K562 (cell line): ENCODE data around the gene BRPF1. TPM values are rescaled to one million over a fixed set of nuclear protein-coding genes. Genes with fewer than 3 reads are reported as not detected.

Experiments used
- CBFA2T2 ChIP-seq: fragments of 450-650 bp; conservative IDR thresholded peaks from 2 replicates; pipeline ENCODE4 v1.6.1; 2017; ENCODE audit warnings: mild to moderate bottlenecking
- FOXA3 ChIP-seq, 2 experiments: fragments of 450-650 bp in 1 of 2; sonication (generic) in 1 of 2; formaldehyde crosslinking; IDR thresholded peaks in 1 of 2; conservative IDR thresholded peaks in 1 of 2; 2 replicates each; pipeline versions ENCODE4 v1.4.0 to v1.8.0; 2020 to 2022; ENCODE audit warnings: mild to moderate bottlenecking in 2 of 2, missing genetic modification reagents in 1 of 2
- HDAC3 ChIP-seq: fragments of 450-650 bp; IDR thresholded peaks from 2 replicates; pipeline ENCODE4 v1.6.1; 2018; ENCODE audit warnings: borderline replicate concordance, mild to moderate bottlenecking, moderate library complexity; ENCODE audit not compliant: partially characterized antibody
- HDGF ChIP-seq: fragments of 450-650 bp; IDR thresholded peaks from 2 replicates; pipeline ENCODE4 v1.6.1; 2016
- KDM1A ChIP-seq, 2 experiments: fragments of 450-650 bp; IDR thresholded peaks; 2 replicates each; pipeline ENCODE4 v1.6.1; 2016; ENCODE audit warnings: mild to moderate bottlenecking in 2 of 2
- MTA3 ChIP-seq: fragments of 450-650 bp; formaldehyde crosslinking; IDR thresholded peaks from 2 replicates; pipeline ENCODE4 v1.6.1; 2017; ENCODE audit warnings: mild to moderate bottlenecking, borderline replicate concordance
- MYBL2 ChIP-seq, 2 experiments: fragments of 450-650 bp in 1 of 2; sonication (generic) in 1 of 2; formaldehyde crosslinking in 1 of 2; IDR thresholded peaks; 2 replicates each; pipeline versions ENCODE4 v1.6.1 to v1.8.1; 2017 to 2022; ENCODE audit warnings: borderline replicate concordance in 1 of 2, inconsistent platforms in 1 of 2, low read depth in 1 of 2, mild to moderate bottlenecking in 1 of 2, missing genetic modification reagents in 1 of 2, moderate library complexity in 1 of 2
- NCOA4 ChIP-seq: fragments of 450-650 bp; IDR thresholded peaks from 2 replicates; pipeline ENCODE4 v1.6.1; 2018; ENCODE audit warnings: mild to moderate bottlenecking; ENCODE audit not compliant: partially characterized antibody
- NFIC ChIP-seq: fragments of 450-650 bp; IDR thresholded peaks from 2 replicates; pipeline ENCODE4 v1.6.1; 2017; ENCODE audit warnings: mild to moderate bottlenecking, inconsistent platforms
- PHF21A ChIP-seq: fragments of 450-650 bp; IDR thresholded peaks from 2 replicates; pipeline ENCODE4 v1.6.1; 2017; ENCODE audit warnings: low read depth, borderline replicate concordance
- RBFOX2 ChIP-seq: fragments of 200-400 bp; formaldehyde crosslinking; IDR thresholded peaks from 2 replicates; pipeline ENCODE4 v1.6.1; 2017; ENCODE audit warnings: low read depth, mild to moderate bottlenecking, low read length, moderate library complexity
- SREBF1 ChIP-seq: fragments of 150-350 bp; IDR thresholded peaks from 2 replicates; pipeline ENCODE4 v1.6.1; 2014; ENCODE audit warnings: antibody characterized with exemption, low read depth, low read length, borderline replicate concordance
- polyA plus RNA-seq, 8 experiments: library from polyadenylated mRNA; depleted of rRNA in 4 of 8; stranded (reverse) in 5 of 8; unstranded in 3 of 8; fragments of >200 nt; fragmentation: Nextera tagmentation in 2 of 8; fragmentation: Illumina TruSeq in 1 of 8; extraction: Ambion mirVana in 2 of 8; extraction: Trizol in 1 of 8; gene quantifications; 2 replicates each; pipeline versions ENCODE4 v1.2.1 to v1.2.3, GENCODE V29; 2011 to 2014; ENCODE audit warnings: inconsistent platforms in 1 of 8, missing spikeins in 1 of 8
- total RNA-seq, 7 experiments: library from RNA; depleted of rRNA in 6 of 7; stranded (reverse); fragments of >200 nt in 6 of 7; fragmentation: Illumina TruSeq in 2 of 7; extraction: Trizol in 2 of 7; gene quantifications; 2 replicates each; pipeline versions ENCODE4 v1.2.1 to v1.2.3, GENCODE V29; 2011 to 2021; ENCODE audit warnings: low replicate concordance in 1 of 7
- TF ChIP-seq, protein P1 (sequence below): sonication (generic); formaldehyde crosslinking; IDR thresholded peaks from 2 replicates; pipeline ENCODE4 v1.5.0; 2020; ENCODE audit warnings: missing genetic modification reagents
- TF ChIP-seq, protein P2 (sequence below): fragments of 250-450 bp; sonication (Bioruptor Pico); IDR thresholded peaks from 2 replicates; pipeline ENCODE4 v1.9.0; 2021; ENCODE audit warnings: mild to moderate bottlenecking

BRPF1 gene
- total and polyA plus RNA-seq, 9 of the 15 experiments (the other 6 are each of a cell fraction or from before 2014, with no cell fraction given) = 1.1 to 40.2 (median 23.5) TPM

DNA sequence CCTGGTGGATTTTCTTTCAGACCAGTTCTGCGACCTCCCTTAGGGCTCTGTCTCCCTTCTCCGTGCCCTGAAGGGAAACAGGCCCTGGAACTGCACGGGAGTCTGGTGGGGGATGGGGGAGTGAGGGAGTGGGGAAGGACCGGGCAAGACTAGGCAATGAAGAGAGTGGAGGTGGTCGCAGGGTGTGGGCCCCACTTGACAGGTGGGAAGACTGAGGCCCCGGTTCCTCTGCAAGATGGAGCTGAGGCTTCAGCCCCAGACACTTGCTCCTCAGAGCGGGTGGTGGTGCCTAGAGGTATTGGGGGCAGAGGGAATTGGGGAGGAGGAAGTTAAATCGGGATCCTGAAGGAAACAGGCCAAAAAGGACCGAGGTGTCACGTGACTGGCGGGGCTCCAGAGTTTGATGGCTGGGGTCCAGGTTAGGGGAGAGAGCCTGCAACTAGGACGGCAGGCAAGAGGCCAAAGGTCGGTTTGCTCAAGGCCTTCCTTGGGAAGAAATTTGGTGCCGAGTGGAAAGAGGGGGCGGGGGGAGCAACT lies 38.8 kb downstream of the BRPF1 start (continued):
- TF ChIP-seq MYBL2 (IDR thresholded peaks at IDR 0.05; ENCODE audit: low read depth) = no peak
- TF ChIP-seq MYBL2 (CRISPR knock-in tag; IDR thresholded peaks at IDR 0.05; ENCODE audit: borderline replicate concordance) = no peak
- peak; percentile 19 to 57; a peak in 2 of 4 replicates for TF ChIP-seq KDM1A (IDR thresholded peaks at IDR 0.05)
- TF ChIP-seq HDAC3 = no peak
- no peak for TF ChIP-seq MTA3
- TF ChIP-seq, protein P1, sequence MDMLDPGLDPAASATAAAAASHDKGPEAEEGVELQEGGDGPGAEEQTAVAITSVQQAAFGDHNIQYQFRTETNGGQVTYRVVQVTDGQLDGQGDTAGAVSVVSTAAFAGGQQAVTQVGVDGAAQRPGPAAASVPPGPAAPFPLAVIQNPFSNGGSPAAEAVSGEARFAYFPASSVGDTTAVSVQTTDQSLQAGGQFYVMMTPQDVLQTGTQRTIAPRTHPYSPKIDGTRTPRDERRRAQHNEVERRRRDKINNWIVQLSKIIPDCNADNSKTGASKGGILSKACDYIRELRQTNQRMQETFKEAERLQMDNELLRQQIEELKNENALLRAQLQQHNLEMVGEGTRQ (CRISPR knock-in tag) = peak; percentile 72
- TF ChIP-seq NCOA4 = no peak
- no peak for TF ChIP-seq FOXA3 (CRISPR knock-in tag; conservative IDR thresholded peaks at IDR 0.05 in 1 of 2, IDR thresholded peaks at IDR 0.05 in 1 of 2)
- TF ChIP-seq HDGF = 0 out of 2 replicates have a peak, but pooled peaks have one; percentile 23
- peak; percentile 44 for TF ChIP-seq NFIC
- peak; percentile 69 for TF ChIP-seq CBFA2T2
- TF ChIP-seq PHF21A = peak; percentile 25; the same call in 1 of the 2 replicates
- no peak for TF ChIP-seq SREBF1
- no peak for TF ChIP-seq RBFOX2
- TF ChIP-seq, protein P2, sequence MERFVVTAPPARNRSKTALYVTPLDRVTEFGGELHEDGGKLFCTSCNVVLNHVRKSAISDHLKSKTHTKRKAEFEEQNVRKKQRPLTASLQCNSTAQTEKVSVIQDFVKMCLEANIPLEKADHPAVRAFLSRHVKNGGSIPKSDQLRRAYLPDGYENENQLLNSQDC (CRISPR knock-in tag) = no peak
- TF ChIP-seq, all 486 proteins: peak for 16
